NOMO-1 treated with dmso at 0.1 percent for 144 hours (cell line): ENCODE data around the gene KRTAP16-1.
"Not testable (repeated sequence)": the region's sequence is repeated elsewhere in the genome, so short reads cannot be mapped to it uniquely, and the experiment has no call there.

Experiments
- DNase-seq: peaks from one replicate; lab custom pipeline; 2025; ENCODE audit not compliant: unreplicated experiment; lab: John Stamatoyannopoulos, UW

KRTAP16-1 gene

DNA sequence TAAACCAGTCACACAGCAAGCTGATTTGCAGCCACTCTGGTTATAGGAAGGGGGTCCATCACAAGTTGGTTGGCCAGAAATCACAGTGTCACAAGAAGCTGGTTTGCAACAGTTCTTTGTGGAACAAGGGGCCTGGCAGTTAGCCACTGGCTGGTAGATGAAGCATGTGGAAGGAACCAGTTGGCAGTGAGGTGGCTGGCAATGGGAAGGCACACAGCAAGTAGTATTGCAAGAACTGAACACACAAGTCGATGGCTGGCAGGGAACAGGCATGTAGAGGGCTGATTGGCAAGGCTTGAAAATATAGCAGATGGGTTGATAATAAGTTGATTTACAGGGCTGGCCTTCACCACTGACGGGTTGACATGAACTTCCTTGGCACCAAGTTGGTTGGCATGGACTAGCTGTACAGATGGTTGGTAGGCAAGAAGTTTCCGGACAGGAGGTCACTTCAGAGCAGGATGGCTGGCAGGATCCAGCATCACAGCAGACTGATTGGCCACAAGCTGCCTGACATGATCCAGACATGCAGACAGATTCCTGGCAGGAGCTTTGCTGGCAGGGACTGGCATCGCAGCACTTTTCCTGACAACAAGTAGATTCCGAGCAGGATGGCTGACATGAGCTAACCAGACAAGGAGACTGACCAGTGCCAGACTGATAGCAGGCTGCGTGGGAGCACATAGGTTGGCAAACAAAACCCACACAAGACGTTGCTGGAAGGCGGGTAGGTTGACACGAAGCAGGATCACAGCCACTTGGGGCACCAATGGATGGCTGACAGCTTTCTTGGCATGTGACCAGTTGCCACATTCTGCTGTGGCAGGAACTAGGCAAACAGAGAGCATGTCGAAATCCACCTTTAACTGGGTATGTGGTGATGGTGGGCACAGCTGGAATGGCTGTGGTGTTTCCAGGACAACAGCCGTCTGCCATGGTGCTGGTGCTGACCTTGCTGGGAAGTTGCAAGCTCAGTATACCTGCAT lies 6.9 kb downstream of the KRTAP16-1 start, which contains the start of gene KRTAP29-1:
Gene KRTAP29-1 (minus strand): TSS at position 936 of the 986 bp plus-strand sequence. CDS start 0 bp downstream, at position 936.
- no peak for DNase-seq

DNA sequence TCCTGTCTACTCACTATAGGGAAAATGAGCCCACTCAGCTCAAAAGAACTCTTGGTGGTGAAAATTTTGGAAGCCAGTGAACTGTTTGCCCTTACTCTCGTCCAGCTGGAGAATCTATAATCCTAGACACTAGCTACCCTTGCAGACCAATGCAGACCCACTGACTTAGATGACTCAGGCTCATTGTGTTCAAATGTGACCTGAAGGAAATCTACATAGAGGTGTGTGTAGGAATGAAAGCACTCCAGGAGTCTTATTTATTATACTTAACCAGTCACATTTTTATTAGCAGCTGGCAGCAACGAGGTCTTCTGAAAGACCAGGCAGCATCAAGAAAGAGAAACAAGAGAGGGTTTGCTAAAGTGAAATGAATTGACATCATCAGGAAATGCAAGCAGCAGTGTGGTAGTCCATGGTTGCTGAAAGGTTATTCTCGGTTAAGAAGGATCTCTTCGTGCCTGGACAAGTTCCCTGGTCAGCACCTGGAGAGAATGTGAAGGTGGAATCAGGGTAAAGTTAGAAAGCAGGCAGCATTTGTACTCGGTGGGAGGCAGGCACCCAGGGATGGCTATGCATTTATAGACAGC lies 7.8 kb downstream of the KRTAP16-1 start:
- DNase-seq, result no peak

DNA sequence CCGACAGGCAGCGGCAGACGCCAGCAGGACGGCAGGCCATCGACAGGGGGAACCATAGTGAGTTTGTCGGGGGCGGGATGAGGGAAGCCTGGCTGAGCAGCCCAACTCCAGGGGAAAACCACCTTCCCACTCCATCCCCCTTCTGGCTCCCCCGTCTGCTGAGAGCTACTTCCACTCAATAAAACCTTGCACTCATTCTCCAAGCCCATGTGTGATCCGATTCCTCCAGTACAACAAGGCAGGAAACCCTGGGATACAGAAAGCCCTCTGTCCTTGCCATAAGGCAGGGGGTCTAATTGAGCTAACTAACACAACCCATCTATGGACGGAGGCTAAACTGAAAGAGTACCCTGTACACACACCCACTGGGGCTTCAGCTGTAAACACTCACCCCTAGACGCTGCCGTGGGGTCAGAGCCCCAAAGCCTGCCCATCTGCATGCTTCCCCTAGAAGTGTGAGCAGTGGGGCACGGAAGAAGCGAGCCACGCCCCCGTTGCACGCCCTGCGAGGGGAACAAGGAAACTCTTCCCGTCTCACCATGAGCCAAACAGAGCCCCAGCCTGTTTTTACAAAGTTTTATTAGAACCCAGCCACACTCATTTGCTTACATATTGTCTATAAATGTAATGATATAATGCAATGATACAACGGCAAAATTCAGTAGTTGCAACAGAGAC lies 10.5 kb downstream of the KRTAP16-1 start:
- DNase-seq, result no peak

DNA sequence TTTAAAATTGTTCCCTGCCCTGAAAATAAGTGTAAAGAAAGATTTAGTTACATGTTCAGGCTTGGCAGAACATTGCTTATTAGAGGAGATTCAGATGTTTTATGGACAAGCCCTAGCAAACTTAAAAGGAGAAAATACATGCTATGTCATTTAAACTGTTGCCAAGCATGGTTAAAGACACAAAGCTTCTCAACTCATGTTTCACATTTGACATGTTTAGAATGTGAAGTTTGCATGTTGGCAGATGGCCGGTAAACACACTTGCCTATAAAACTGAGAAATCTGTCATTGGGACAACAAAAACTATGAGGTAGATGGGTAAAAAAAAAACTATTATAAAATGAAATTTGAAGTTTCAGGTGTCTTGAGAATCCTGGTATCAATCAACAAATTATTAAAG lies 12.3 kb downstream of the KRTAP16-1 start:
- no peak for DNase-seq

DNA sequence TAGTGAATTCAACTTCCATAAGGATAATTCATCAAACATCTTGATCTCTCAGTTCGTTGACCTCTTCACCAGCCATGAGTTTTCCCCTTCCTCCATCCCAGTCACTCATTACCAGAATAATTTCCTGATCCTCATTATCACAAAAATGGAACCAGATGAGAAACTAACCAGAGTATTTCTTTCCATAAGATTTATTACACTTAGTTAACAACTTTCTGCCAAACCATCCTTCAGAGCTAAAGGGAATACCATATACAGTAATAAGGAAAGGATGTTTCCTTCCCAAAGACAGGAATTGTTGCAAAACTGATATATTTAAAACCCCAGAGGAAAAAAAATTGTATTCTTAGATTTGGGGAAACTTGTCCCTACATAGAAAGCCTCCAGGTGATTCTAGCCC lies 15.1 kb downstream of the KRTAP16-1 start:
- no peak for DNase-seq

DNA sequence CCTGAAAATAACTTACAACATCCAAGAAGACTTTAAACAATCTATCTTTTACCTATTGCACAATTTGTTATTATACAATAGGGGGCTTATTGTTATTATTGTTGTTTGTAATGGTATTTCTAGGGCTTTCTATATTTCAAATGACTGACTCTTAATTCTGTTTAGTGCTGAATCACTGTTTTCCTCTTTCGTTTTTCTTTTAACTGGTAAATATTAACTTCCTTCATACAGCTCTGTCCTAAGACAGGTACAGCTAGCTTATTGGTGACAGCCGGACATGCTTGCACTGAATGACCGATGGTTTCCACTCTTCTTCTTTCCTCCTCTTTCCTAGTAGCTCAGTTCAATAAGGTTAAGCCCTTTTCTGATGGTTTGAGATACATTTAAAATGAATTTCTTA lies 22.1 kb downstream of the KRTAP16-1 start:
- no peak for DNase-seq

DNA sequence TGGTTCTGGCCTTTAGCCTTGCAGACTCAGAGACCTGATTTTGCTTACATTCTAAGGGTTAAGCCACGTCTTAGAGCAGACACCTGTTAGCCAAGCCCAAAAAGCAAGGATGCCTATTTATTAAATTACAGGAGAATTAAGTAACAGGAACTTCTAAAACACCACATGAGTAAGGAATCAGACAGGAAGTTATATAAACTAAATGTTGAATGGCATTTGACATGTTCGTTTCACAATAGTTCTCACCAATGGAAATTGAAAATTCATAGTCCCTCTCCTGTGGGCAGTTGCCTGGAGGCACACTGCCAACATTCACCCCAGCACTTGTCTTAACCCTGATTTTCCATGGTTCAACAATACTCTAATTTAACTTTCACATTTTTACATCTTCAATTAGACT lies 24.6 kb downstream of the KRTAP16-1 start:
- DNase-seq, result no peak

DNA sequence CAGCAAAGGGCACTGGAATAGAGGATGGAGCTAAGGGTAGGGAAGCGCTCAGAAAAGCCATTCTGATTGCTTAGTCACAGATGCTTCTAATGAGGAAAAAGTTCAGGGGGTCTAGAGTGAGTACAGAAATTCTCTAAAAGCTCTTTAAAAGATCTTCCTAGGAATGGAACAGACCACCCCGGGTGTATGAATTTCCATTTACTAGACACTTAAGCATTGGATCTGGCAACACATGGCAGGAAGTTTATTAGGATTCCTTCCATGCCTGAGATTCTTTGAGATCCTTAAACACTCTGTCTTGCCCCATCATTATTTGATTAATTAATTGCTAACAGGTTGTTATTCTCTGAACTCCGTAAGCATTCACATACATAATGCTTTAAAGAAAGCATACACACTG lies 25.1 kb downstream of the KRTAP16-1 start:
- DNase-seq, result no peak

DNA sequence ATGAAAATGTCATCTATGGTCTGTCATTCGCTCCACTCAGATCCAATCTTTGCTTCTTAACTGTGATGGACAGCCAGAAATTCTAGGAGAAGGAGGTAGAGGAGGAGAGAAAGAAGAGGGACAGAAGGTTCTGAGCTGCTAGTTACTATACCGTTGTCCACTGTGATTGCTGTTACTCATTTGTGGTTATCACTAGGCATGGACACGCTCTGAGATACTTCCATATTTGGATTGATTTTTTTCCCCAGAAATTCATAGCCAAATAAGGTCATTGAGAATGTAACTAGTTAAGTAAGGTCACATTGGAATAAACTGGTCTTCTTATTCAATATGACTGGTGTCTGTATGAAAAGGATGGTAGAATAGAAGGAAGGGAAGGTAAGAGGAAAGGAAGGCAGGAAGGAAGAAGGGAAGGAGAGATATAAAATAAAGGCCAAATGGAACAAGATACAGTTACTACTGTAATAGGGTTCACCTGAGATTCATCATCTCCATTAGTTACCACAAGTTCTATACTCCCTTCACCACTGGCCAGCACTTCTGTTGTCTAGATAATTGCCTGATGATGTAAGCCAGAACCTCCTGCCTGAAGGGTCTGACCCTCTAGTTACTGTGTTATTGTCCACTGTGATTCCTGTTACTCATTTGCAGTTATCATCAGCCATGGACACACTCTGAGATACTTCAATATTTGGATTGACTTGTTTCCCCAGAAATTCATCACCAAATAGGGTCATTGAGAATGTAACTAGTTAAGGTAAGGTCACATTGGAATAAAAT lies 30.7 kb downstream of the KRTAP16-1 start:
- DNase-seq, result no peak

DNA sequence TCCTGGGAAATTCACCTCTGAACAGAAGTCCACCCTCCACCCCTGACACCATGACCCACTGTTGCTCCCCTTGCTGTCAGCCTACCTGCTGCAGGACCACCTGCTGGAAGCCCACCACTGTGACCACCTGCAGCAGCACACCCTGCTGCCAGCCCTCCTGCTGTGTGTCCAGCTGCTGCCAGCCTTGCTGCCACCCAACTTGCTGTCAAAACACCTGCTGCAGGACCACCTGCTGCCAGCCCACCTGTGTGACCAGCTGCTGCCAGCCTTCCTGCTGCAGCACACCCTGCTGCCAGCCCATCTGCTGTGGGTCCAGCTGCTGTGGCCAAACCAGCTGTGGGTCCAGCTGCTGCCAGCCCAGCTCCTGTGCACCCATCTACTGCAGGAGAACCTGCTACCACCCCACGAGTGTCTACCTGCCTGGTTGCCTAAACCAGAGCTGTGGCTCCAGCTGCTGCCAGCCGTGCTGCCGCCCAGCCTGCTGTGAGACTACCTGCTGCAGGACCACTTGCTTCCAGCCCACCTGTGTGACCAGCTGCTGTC lies 33.4 kb downstream of the KRTAP16-1 start, which contains the start of gene KRTAP9-7:
Gene KRTAP9-7 (plus strand): TSS at position 51 of the 543 bp plus-strand sequence. CDS start 0 bp downstream, at position 51.
- not testable (repeated sequence) for DNase-seq

DNA sequence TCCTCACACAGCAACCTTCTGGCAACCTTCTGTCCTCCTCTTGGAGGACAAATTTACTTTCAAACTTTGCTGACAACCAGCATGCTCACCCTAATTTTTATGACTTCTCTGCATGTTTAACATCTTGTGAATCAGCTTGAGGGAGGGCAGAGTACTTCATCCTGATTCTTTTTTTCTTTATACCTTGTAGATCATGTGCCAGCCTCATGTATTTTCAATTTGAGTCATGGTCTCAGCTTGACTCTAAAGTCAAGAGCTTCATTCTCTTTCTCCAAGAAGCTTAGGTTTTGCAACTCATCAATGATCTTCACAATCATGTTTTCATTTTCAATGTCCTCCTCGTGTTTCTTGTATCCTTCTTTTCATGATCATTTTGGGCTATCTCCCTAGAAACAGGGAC lies 37.3 kb downstream of the KRTAP16-1 start:
- no peak for DNase-seq

DNA sequence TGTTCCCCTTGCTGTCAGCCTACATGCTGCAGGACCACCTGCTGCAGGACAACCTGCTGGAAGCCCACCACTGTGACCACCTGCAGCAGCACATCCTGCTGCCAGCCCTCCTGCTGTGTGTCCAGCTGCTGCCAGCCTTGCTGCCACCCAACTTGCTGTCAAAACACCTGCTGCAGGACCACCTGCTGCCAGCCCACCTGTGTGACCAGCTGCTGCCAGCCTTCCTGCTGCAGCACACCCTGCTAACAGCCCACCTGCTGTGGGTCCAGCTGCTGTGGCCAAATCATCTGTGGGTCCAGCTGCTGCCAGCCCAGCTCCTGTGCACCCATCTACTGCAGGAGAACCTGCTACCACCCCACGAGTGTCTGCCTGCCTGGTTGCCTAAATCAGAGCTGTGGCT lies 37.8 kb downstream of the KRTAP16-1 start:
- not testable (repeated sequence) for DNase-seq

DNA sequence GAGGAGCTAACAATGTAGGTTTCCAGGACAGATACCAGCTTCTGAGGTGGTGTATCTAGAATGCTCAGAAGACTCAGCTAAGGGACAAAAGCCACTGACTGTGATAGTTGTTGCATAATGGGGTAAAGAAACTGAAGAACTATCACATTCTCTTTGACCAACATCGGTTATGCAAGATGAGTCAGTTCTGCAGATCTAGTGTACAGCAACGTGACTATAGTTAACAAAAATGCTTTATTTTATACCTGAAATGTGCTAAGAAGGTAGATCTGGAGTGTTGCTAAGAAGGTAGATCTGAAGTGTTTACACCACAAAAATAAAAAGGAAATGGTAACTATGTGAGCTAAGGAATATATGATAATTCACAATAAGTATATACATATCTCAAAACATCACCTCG lies 41.4 kb downstream of the KRTAP16-1 start:
- peak; percentile 1 for DNase-seq

DNA sequence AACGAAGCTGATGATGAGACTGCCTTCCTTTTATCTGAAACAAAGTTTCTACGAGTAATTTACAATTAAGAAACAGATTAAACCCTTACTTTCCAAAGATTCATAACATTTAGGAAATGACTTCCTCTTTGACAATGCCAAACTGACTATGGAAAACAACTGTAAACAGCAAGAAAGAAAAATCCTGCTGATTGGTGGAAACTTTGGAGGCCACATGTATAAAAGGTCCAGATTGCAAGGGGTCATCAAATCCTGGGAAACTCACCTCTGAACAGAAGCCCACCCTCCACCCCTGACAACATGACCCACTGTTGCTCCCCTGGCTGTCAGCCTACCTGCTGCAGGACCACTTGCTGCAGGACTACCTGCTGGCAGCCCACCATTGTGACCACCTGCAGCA lies 44.0 kb downstream of the KRTAP16-1 start, which contains the start of gene KRTAP9-6:
Gene KRTAP9-6 (plus strand): TSS at position 301 of the 400 bp plus-strand sequence. CDS start 0 bp downstream, at position 301.
- DNase-seq, result no peak

DNA sequence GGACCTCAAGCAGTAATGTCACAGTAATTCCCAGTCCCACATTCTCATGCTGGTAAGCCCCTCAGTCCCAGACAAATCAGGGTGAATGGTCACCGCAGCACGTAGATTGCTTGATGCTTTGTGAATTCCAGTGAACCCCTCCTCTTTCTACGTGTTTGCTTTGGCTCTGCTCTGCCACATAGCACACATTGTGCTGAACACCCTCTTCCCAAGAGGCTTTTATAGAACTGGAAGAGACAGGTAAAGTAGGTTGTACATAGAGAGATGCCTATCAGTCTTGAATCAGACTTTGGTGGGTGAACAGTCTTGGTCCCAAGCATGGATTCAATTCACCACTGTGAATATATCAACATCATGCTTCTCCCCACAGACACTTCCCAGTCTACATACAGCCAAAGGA lies 44.5 kb downstream of the KRTAP16-1 start:
- DNase-seq, result no peak

DNA sequence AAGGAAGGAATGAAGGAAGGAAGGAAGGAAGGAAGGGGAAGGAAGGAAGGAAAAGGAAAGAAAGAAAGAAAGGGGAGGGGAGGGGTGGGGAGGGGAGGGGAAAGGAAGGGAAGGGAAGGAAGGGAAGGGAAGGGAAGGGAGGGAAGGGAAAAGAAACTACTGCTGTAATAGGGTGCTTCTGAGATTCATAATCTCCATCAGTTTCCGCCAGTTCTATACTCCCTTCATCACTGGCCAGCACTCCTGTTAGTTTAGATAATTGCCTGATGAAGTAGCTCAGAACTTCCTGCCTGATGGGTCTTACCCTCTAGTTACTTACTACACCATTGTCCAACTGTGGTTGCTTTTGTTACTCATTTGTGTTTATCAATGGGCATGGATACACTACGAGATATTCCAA lies 45.9 kb downstream of the KRTAP16-1 start:
- DNase-seq, result no peak

DNA sequence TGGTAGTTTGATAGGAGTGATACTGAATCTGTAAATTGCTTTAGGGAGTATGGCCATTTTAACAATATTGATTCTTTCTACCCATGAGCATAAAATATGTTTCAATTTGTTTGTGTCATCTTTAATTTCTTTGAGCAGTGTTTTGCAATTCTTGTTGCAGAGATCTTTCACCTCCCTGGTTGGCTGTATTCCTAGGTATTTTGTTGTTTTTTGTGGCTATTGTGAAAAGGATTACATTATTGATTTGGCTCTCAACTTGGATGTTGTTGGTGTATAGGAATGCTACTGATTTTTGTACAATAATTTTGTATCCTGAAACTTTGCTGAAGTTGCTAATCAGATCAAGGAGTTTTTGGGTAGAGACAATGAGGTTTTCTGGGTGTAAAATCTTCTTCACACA lies 50.7 kb downstream of the KRTAP16-1 start:
- DNase-seq, result no peak
